GM12878 (cell line): Measurements from ENCODE around the gene UPP2. TPM values are rescaled to one million over a fixed set of nuclear protein-coding genes. Genes with fewer than 3 reads are reported as not detected.

Source experiments
- ATAC-seq: fragments of 200-7000 bp; cut with Tn5 transposase; 3 replicates; pipeline ENCODE4 v1.9.1; 2020; ENCODE audit warnings: mild to moderate bottlenecking, moderate library complexity
- BruUV-seq: library from RNA; stranded (reverse); fragments of 400-500 nt; replicated peaks from 2 replicates; lab custom pipeline; 2021; lab: Mats Ljungman, UMichigan
- CTCF ChIA-PET: fragments of 300-600 bp; sonication (Branson Sonifier 250); formaldehyde crosslinking; extraction: SDS; loops from one replicate; lab custom pipeline; 2021; ENCODE audit warnings: inconsistent platforms; lab: Yijun Ruan, JAX
- POLR2A ChIA-PET: fragments of 350-600 bp; formaldehyde crosslinking; extraction: SDS; loops from one replicate; lab custom pipeline; 2021; ENCODE audit warnings: inconsistent platforms; lab: Charles Lee
- RAD21 ChIA-PET: fragments of 300-600 bp; sonication (Branson Sonifier 250); formaldehyde crosslinking; loops from one replicate; lab custom pipeline; 2023; ENCODE audit warnings: antibody characterized with exemption; ENCODE audit not compliant: unreplicated experiment; lab: Charles Lee
- SMC1A ChIA-PET: fragments of 300-600 bp; sonication (Branson Sonifier 250); formaldehyde crosslinking; loops from one replicate; lab custom pipeline; 2023; ENCODE audit not compliant: unreplicated experiment, uncharacterized antibody; lab: Charles Lee
- DNase-seq: peaks from one replicate; pipeline ENCODE4 v3.0.0-alpha.2; 2011; ENCODE audit warnings: low read depth, low spot score
- FAIRE-seq: peaks from 3 replicates; lab custom pipeline; 2011; peaks lifted over from hg19 to GRCh38; lab: Jason Lieb, UNC
- H2AFZ ChIP-seq: 2 replicates; pipeline ENCODE4 v1.6.0; 2011; ENCODE audit warnings: low read depth, low read length, control low read depth; ENCODE audit not compliant: control insufficient read depth
- H3K27ac ChIP-seq: 2 replicates; pipeline ENCODE4 v1.5.1; 2011; ENCODE audit warnings: control low read depth; ENCODE audit not compliant: control insufficient read depth, insufficient read depth
- H3K27me3 ChIP-seq, 2 experiments: replicated peaks in 1 of 2; 2 replicates each; pipeline versions ENCODE4 v1.6.0 to v1.6.1; 2011; ENCODE audit warnings: low read length in 1 of 2; ENCODE audit not compliant: control insufficient read depth in 2 of 2, insufficient read depth in 2 of 2
- H3K36me3 ChIP-seq, 2 experiments: 2 replicates each; pipeline ENCODE4 v1.5.1; 2011; ENCODE audit warnings: low read length in 1 of 2; ENCODE audit not compliant: control insufficient read depth in 2 of 2, insufficient read depth in 2 of 2
- H3K4me1 ChIP-seq: 2 replicates; pipeline ENCODE4 v1.6.1; 2011; ENCODE audit warnings: mild to moderate bottlenecking, low read length, moderate library complexity, mixed read lengths; ENCODE audit not compliant: control insufficient read depth, insufficient read depth
- H3K4me2 ChIP-seq: 2 replicates; pipeline ENCODE4 v1.6.0; 2011; ENCODE audit warnings: control low read depth; ENCODE audit not compliant: control insufficient read depth, insufficient read depth
- H3K4me3 ChIP-seq: fragments of 200-600 bp; sonication (generic); 2 replicates; pipeline ENCODE4 v1.5.1; 2016
- H3K79me2 ChIP-seq: 2 replicates; pipeline ENCODE4 v1.6.0; 2011; ENCODE audit warnings: low read length; ENCODE audit not compliant: control insufficient read depth, insufficient read depth
- H3K9ac ChIP-seq: 2 replicates; pipeline ENCODE4 v1.8.0; 2011; ENCODE audit warnings: low read length, control low read depth, mixed read lengths; ENCODE audit not compliant: control insufficient read depth, insufficient read depth
- H3K9me3 ChIP-seq: replicated peaks from 3 replicates; pipeline ENCODE4 v1.5.1; 2011; ENCODE audit warnings: mild to moderate bottlenecking, low read length; ENCODE audit not compliant: control insufficient read depth, insufficient read depth
- H4K20me1 ChIP-seq: 2 replicates; pipeline ENCODE4 v1.6.0; 2011; ENCODE audit not compliant: control insufficient read depth, insufficient read depth
- CBX3 ChIP-seq: fragments of 200-600 bp; sonication (generic); IDR thresholded peaks from 2 replicates; pipeline ENCODE4 v1.6.1; 2016; ENCODE audit warnings: low read depth, borderline replicate concordance
- CREM ChIP-seq: IDR thresholded peaks from 2 replicates; pipeline ENCODE4 v1.6.1; 2014; ENCODE audit warnings: antibody characterized with exemption, low read depth
- ETV6 ChIP-seq, 2 experiments: fragments of 450-650 bp in 1 of 2; IDR thresholded peaks in 1 of 2; conservative IDR thresholded peaks in 1 of 2; 2 replicates each; pipeline ENCODE4 v1.6.1; 2014; ENCODE audit warnings: antibody characterized with exemption in 1 of 2, borderline replicate concordance in 1 of 2, low read depth in 1 of 2, mild to moderate bottlenecking in 1 of 2, moderate library complexity in 1 of 2
- GATAD2B ChIP-seq: fragments of 450-650 bp; conservative IDR thresholded peaks from 2 replicates; pipeline ENCODE4 v1.6.1; 2017; ENCODE audit warnings: low read depth, mild to moderate bottlenecking, moderate library complexity
- HDAC6 ChIP-seq: fragments of 200-600 bp; sonication (generic); IDR thresholded peaks from one replicate; pipeline ENCODE4 v1.8.0; 2017; ENCODE audit warnings: antibody characterized with exemption; ENCODE audit not compliant: unreplicated experiment
- MAX ChIP-seq: IDR thresholded peaks from 2 replicates; pipeline ENCODE4 v1.6.1; 2012; ENCODE audit warnings: low read depth, low read length, improper control_type of control experiment
- NRF1 ChIP-seq: conservative IDR thresholded peaks from 2 replicates; pipeline ENCODE4 v1.6.1; 2011; ENCODE audit warnings: mild to moderate bottlenecking, low read depth, low read length, improper control_type of control experiment
- POLR2AphosphoS5 ChIP-seq: IDR thresholded peaks from 2 replicates; pipeline ENCODE4 v1.6.1; 2011; ENCODE audit warnings: mild to moderate bottlenecking, low read length, inconsistent platforms
- TCF7 ChIP-seq: IDR thresholded peaks from 2 replicates; pipeline ENCODE4 v1.6.1; 2014; ENCODE audit warnings: antibody characterized with exemption, borderline replicate concordance
- ZBTB4 ChIP-seq: fragments of 450-650 bp; formaldehyde crosslinking; IDR thresholded peaks from 2 replicates; pipeline ENCODE4 v1.4.0; 2022; ENCODE audit warnings: mild to moderate bottlenecking, moderate library complexity
- WGBS: methylation state at CpG from one replicate; pipeline ENCODE4 v1.1.6; 2016; ENCODE audit warnings: low lambda C conversion rate; ENCODE audit not compliant: insufficient replicate concordance, insufficient coverage; ENCODE audit errors: missing lambda C conversion rate; 5-methylcytosine and 5-hydroxymethylcytosine counted together
- in situ Hi-C: fragments of 300-500 bp; cut with MboI; formaldehyde crosslinking; loops from 9 replicates; pipeline ENCODE4 v1.14.3; 2018; ENCODE audit warnings: mixed read lengths
- intact Hi-C: fragments of 100-400 bp; cut with micrococcal nuclease; formaldehyde crosslinking; loops from one replicate; pipeline ENCODE4 v1.14.2; 2022; ENCODE audit not compliant: unreplicated experiment
- polyA plus RNA-seq, 11 experiments: library from polyadenylated mRNA; depleted of rRNA in 4 of 11; unstranded in 6 of 11; stranded (reverse) in 5 of 11; fragments of >200 nt; fragmentation: Nextera tagmentation in 4 of 11; fragmentation: Illumina TruSeq in 1 of 11; extraction: Ambion mirVana in 4 of 11; extraction: Trizol in 1 of 11; gene quantifications; 1 replicate in 1 of 11; 2 replicates in 10 of 11; pipeline versions ENCODE4 v1.2.1 to v1.2.3, GENCODE V29; 2011 to 2016; ENCODE audit warnings: inconsistent platforms in 2 of 11, missing spikeins in 2 of 11, low read depth in 1 of 11
- total RNA-seq, 4 experiments: library from RNA; depleted of rRNA in 3 of 4; stranded (reverse); fragments of >200 nt in 3 of 4; fragmentation: Illumina TruSeq in 1 of 4; extraction: Trizol in 1 of 4; gene quantifications; 2 replicates each; pipeline versions ENCODE4 v1.2.1 to v1.2.3, GENCODE V29; 2013 to 2021

Gene UPP2
- total and polyA plus RNA-seq, 10 of the 15 experiments (the other 5 are each of a cell fraction or from before 2014, with no cell fraction given) = not detected

- no peak for ATAC-seq
- 15% methylated on average over 2 of the region's 2 CpGs for WGBS
- SMC1A ChIA-PET = no interaction called here
- Histone ChIP-seq H4K20me1 (no peaks in the 10 kb centered on the region), H3K9ac (no peak overlapping the region), H3K9me3 (no peaks in the 10 kb centered on the region), H2AFZ (no peak overlapping the region), H3K27ac (no peak overlapping the region), H3K79me2 (no peaks in the 10 kb centered on the region), H3K4me3 (no peak overlapping the region), H3K4me2 (no peak overlapping the region), H3K27me3 (no peaks in the 10 kb centered on the region), H3K4me1 (no peaks in the 10 kb centered on the region), H3K36me3 (no peaks in the 10 kb centered on the region)
- POLR2A ChIA-PET = no interaction called here
- TF ChIP-seq CREM (no peak), ZBTB4 (CRISPR knock-in tag) (no peak), TCF7 (no peak), NRF1 (no peak), POLR2AphosphoS5 (no peak), HDAC6 (no peak), GATAD2B (no peak), CBX3 (no peak), MAX (no peak), ETV6 (conservative IDR thresholded peaks at IDR 0.05 in 1 of 2, IDR thresholded peaks at IDR 0.05 in 1 of 2; ENCODE audit: borderline replicate concordance in 1 of 2, low read depth in 1 of 2) (no peak)
- no peak for FAIRE-seq
- in situ Hi-C loops = no loop called here
- no peak for DNase-seq
- CTCF ChIA-PET = no interaction called here
- RAD21 ChIA-PET = no interaction called here
- intact Hi-C loops = no loop called here
- BruUV-seq = no TSS peak
Measured at GRCh38 chr2:158124896-158125295, 23.2 kb downstream of the UPP2 start.
